ENCODE measurements around the gene MIOS.

DNA sequence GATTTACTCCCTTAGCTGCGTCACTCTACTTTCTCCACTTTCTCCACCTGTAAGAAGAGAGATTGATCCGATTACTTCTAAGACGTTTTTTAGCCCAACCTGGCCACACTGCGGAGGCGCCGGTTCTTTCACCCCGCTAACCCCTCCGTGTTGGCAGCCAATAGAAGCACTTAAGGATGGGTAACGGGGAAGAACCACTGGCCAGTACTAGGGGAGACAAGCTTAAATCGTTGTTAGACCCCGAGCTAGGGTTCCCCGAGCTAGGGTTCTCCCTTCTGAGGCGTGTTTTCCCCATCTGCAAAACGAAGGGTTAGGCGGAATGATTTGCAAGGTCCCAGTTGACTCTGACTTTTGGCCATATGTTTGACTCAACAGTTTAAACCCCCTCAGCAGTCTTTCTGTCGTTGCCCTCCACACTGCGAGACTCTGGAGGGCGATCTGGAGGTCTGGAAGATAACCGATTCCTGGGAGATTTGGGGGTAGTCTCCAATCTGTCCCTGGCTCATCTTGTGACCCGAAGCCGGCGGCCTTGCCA is 74.5 kb downstream of the MIOS start:
- TF ChIP-seq, protein P1, sequence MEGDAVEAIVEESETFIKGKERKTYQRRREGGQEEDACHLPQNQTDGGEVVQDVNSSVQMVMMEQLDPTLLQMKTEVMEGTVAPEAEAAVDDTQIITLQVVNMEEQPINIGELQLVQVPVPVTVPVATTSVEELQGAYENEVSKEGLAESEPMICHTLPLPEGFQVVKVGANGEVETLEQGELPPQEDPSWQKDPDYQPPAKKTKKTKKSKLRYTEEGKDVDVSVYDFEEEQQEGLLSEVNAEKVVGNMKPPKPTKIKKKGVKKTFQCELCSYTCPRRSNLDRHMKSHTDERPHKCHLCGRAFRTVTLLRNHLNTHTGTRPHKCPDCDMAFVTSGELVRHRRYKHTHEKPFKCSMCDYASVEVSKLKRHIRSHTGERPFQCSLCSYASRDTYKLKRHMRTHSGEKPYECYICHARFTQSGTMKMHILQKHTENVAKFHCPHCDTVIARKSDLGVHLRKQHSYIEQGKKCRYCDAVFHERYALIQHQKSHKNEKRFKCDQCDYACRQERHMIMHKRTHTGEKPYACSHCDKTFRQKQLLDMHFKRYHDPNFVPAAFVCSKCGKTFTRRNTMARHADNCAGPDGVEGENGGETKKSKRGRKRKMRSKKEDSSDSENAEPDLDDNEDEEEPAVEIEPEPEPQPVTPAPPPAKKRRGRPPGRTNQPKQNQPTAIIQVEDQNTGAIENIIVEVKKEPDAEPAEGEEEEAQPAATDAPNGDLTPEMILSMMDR (conservative IDR thresholded peaks at IDR 0.05), result no peak
- TF ChIP-seq ZFX (IDR thresholded peaks at IDR 0.05), result no peak

Measured in C4-2B (cell line).